Neural cell (in vitro differentiated cells): ENCODE results near the gene RFT1.

ENCODE experiments used
- EP300 ChIP-seq: fragments of 450-650 bp; conservative IDR thresholded peaks from 2 replicates; pipeline ENCODE4 v1.6.1; 2014; ENCODE audit warnings: antibody characterized with exemption, mild to moderate bottlenecking, moderate library complexity; ENCODE audit not compliant: poor library complexity, severe bottlenecking
- EZH2 ChIP-seq: fragments of 200-600, 300-800 bp; shearing (Covaris generic), sonication (generic); IDR thresholded peaks from 2 replicates; pipeline ENCODE4 v1.6.1; 2014; ENCODE audit warnings: antibody characterized with exemption, low read length, borderline replicate concordance, mild to moderate bottlenecking; ENCODE audit not compliant: insufficient read depth, poor library complexity, severe bottlenecking
- MXI1 ChIP-seq: fragments of 450-650 bp; conservative IDR thresholded peaks from 2 replicates; pipeline ENCODE4 v1.6.1; 2014; ENCODE audit warnings: antibody characterized with exemption, mild to moderate bottlenecking; ENCODE audit not compliant: poor library complexity, severe bottlenecking
- POLR2AphosphoS5 ChIP-seq: IDR thresholded peaks from 2 replicates; pipeline ENCODE4 v1.6.1; 2012
- RAD21 ChIP-seq: fragments of 450-650 bp; conservative IDR thresholded peaks from 2 replicates; pipeline ENCODE4 v1.6.1; 2014; ENCODE audit warnings: antibody characterized with exemption, mild to moderate bottlenecking, moderate library complexity
- SMC3 ChIP-seq: fragments of 450-650 bp; conservative IDR thresholded peaks from 2 replicates; pipeline ENCODE4 v1.6.1; 2014; ENCODE audit warnings: antibody characterized with exemption, mild to moderate bottlenecking, moderate library complexity; ENCODE audit not compliant: poor library complexity
- TAF1 ChIP-seq: IDR thresholded peaks from 2 replicates; pipeline ENCODE4 v1.6.1; 2012; ENCODE audit warnings: low read depth
- TF ChIP-seq, protein P1 (sequence below): fragments of 450-650 bp; IDR thresholded peaks from 2 replicates; pipeline ENCODE4 v1.5.1; 2014; ENCODE audit warnings: antibody characterized with exemption, mild to moderate bottlenecking, moderate library complexity; ENCODE audit not compliant: poor library complexity, severe bottlenecking
- TF ChIP-seq, protein P2 (sequence below): IDR thresholded peaks from 2 replicates; pipeline ENCODE4 v1.6.1; 2012; ENCODE audit warnings: borderline replicate concordance

DNA sequence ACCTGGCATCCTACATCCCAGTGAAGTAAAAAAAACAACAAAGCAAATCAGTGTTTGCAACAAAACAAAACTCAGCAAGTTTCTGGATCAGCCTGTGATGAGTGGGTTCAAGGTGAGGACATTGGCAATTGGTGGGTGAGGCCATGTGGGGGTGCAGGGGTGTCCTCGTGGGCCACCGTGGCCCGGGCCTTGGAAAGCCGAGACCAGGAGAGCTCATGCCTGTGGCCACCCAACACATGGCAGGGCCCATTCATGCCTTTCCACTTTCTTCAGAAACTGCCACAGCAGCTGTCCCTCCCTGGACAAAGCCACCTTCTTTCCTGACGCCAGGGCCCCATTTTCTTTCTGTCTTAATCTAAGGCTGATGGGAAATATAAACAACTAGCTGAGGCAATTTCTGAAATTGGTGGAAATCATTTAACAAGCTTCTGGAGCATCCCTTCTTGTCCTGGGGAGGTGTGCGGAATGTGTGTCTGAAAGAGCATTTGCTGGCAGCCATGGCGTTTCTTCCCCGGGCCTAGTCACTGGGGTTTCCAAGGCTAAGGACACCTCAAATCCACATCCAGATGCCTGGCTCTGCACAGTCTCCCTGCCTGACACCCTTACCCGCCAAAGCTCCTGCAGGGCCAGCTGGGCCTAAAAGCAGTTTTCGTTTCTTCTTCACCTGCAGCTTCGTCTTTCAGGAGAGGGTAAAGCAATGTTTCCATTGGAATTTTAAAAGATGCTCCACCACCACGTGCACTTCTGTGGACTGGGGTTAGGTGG, 50.3 kb downstream of the RFT1 start:
- TF ChIP-seq POLR2AphosphoS5 (no peak), EZH2 (no peak), RAD21 (no peak), EP300 (no peak), SMC3 (no peak), MXI1 (no peak), TAF1 (no peak)
- TF ChIP-seq, protein P1, sequence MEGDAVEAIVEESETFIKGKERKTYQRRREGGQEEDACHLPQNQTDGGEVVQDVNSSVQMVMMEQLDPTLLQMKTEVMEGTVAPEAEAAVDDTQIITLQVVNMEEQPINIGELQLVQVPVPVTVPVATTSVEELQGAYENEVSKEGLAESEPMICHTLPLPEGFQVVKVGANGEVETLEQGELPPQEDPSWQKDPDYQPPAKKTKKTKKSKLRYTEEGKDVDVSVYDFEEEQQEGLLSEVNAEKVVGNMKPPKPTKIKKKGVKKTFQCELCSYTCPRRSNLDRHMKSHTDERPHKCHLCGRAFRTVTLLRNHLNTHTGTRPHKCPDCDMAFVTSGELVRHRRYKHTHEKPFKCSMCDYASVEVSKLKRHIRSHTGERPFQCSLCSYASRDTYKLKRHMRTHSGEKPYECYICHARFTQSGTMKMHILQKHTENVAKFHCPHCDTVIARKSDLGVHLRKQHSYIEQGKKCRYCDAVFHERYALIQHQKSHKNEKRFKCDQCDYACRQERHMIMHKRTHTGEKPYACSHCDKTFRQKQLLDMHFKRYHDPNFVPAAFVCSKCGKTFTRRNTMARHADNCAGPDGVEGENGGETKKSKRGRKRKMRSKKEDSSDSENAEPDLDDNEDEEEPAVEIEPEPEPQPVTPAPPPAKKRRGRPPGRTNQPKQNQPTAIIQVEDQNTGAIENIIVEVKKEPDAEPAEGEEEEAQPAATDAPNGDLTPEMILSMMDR = no peak
- TF ChIP-seq, protein P2, sequence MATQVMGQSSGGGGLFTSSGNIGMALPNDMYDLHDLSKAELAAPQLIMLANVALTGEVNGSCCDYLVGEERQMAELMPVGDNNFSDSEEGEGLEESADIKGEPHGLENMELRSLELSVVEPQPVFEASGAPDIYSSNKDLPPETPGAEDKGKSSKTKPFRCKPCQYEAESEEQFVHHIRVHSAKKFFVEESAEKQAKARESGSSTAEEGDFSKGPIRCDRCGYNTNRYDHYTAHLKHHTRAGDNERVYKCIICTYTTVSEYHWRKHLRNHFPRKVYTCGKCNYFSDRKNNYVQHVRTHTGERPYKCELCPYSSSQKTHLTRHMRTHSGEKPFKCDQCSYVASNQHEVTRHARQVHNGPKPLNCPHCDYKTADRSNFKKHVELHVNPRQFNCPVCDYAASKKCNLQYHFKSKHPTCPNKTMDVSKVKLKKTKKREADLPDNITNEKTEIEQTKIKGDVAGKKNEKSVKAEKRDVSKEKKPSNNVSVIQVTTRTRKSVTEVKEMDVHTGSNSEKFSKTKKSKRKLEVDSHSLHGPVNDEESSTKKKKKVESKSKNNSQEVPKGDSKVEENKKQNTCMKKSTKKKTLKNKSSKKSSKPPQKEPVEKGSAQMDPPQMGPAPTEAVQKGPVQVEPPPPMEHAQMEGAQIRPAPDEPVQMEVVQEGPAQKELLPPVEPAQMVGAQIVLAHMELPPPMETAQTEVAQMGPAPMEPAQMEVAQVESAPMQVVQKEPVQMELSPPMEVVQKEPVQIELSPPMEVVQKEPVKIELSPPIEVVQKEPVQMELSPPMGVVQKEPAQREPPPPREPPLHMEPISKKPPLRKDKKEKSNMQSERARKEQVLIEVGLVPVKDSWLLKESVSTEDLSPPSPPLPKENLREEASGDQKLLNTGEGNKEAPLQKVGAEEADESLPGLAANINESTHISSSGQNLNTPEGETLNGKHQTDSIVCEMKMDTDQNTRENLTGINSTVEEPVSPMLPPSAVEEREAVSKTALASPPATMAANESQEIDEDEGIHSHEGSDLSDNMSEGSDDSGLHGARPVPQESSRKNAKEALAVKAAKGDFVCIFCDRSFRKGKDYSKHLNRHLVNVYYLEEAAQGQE = no peak
